Glomerular visceral epithelial cell (primary cell): ENCODE data around the gene CACNG6.
A peak's percentile ranks its signal among the peaks of the same experiment; 100 is the strongest.
"Not testable (repeated sequence)": the region's sequence is repeated elsewhere in the genome, so short reads cannot be mapped to it uniquely, and the experiment has no call there.

Source experiments
- DNase-seq: peaks from one replicate; pipeline ENCODE4 v3.0.0-alpha.2; 2016; ENCODE audit errors: extremely low spot score

CACNG6 gene

DNA sequence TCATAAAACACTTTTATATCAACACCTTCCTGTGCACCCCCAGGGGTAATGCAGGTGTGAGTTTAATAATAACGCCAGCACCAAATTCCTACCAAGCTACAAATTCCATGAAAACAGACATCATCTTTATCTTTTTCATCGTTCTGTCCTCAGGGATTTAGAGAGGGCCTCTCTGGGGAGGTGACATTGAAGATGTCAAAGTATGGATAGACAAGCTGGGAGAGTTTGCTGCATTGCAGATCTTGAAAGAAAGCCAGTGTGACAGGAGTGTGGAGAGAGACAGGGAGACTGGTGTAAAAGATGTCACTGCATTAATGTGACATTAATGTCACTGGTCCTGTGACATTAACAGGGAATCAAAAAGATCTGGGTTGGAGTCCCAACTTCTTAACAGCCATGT lies 10.1 kb downstream of the CACNG6 start:
- DNase-seq: no peak

GRCh38 chr19:54002495-54003315 lies 11.3 kb downstream of the CACNG6 start:
- DNase-seq: no peak

GRCh38 chr19:54009440-54009839 lies 18.0 kb downstream of the CACNG6 start:
- no peak for DNase-seq

- DNase-seq: no peak
Observed at GRCh38 chr19:54010474-54010873, 19.0 kb downstream of the CACNG6 start.

DNA sequence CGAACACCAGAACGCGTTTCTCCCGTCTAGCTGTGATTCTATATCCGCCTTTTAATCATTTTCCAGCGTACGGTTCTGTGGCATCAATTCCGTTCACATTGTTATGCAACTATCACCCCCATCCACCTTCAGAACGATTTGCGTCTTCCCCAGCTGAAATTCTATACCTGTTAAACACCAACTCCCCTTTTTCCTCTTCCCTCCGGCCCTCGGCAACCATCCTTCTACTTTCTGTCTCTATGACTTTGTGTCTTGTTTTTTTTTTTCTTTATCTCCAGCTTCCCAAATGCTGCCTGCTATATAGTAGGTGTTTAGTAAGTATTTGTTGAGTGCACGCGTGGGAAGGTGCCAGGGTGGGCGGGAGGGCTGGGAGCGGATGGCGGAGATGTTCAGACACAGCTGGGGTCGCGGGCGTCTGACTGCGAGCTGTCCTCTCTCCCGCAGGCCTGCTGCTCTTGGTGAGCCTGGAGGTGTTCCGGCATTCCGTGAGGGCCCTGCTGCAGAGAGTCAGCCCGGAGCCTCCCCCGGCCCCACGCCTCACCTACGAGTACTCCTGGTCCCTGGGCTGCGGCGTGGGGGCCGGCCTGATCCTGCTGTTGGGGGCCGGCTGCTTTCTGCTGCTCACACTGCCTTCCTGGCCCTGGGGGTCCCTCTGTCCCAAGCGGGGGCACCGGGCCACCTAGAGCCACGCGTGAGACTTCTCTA lies 20.2 kb downstream of the CACNG6 start:
- DNase-seq: no peak

DNA sequence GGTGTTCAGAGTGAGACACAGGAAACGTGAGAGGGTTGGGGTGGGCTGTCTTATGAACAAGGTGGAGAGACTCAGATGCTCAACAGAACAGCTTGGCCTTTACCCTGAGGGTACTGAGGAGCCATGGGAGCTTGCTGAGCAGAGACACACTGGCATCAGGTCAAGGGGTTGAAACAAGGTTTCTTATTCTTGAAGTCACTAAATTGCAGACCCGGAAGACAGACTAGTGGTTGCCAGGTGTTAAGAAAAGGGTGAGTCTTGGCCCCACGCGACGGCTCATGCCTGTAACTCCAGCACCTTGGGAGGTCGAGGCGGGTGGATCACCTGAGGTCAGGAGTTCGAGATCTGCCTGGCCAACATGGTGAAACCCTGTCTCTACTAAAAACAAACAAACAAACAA lies 22.4 kb downstream of the CACNG6 start:
- no peak for DNase-seq

GRCh38 chr19:54014920-54015560 lies 23.6 kb downstream of the CACNG6 start:
- no peak for DNase-seq

- DNase-seq: peak; percentile 39
Observed at GRCh38 chr19:54017261-54017660, 25.8 kb downstream of the CACNG6 start.

GRCh38 chr19:54021363-54021762 lies 29.9 kb downstream of the CACNG6 start:
- no peak for DNase-seq

GRCh38 chr19:54021932-54022331 lies 30.5 kb downstream of the CACNG6 start:
- no peak for DNase-seq

GRCh38 chr19:54023191-54023590 lies 31.8 kb downstream of the CACNG6 start:
- DNase-seq: no peak

DNA sequence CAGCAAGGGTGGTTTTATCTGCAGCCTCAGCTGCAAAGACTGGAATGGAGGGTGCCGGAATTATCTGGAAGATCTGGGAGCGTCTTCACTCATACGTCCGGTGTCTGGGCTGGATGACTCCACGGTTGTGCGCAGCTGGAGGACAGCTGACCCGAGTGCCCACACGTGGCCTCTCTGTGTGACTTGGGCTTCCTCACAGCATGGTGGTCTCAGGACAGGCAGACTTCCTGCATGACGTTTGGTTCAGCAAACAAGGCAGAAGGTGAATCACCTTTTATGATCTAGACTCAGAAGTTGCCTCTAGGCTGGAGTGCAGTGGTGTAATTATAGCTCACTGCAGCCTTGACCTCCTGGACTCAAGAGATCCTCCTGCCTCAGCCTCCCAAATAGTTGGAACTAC lies 33.2 kb downstream of the CACNG6 start:
- no peak for DNase-seq

DNA sequence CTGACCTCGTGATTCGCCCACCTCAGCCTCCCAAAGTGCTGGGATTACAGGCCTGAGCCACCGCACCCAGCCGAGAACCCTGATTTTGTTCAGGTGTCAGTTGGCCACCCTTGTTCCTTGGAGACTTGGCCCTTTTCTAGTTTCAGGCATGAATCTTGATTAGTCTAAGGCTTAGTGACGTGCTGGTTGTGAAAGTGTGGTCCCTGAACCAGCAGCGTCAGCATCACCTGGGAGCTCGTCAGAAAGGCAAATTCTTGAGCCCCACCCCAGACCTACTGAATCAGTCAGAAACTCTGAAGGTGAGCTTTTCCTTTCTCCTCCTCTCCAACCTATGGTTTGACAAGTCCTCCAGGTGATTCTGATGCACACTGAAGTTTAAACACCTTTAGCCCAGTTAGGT lies 35.2 kb downstream of the CACNG6 start:
- no peak for DNase-seq

- no peak for DNase-seq
Observed at GRCh38 chr19:54029301-54029700, 37.9 kb downstream of the CACNG6 start.

- peak; percentile 65 for DNase-seq
Observed at GRCh38 chr19:54029930-54030490, 38.6 kb downstream of the CACNG6 start.

DNA sequence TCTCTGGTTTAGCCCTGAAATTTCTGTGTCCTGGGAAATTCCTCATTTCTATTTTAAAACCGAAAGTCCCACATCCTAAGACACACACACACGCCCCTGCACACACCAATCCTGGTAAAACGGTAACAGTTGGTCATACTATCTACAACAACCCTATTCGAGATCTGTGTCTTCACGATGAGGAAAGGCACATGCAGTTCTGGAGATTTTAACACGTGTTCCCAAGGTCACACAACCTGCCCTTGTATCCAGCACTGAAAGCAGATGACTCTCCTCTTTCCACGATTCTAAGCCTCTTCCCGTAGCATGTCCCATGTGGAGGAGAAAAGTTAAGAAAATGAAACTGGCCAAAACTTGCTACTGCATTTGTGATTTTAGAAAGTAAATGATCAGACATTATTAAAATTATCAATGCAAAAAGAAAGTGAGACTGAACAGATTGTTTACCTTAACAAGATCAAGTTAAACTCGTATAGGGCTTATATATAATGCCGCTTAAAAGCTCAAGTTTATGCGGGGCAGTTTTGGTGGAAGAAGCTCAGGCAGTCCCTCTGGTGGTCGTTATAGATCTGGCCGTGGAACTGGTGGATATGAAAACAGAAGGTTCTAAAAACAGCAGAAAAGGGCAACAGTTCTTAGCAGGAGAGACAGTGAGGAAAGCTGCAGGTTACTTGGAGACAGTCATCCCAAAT lies 39.6 kb downstream of the CACNG6 start:
- DNase-seq: no peak

DNA sequence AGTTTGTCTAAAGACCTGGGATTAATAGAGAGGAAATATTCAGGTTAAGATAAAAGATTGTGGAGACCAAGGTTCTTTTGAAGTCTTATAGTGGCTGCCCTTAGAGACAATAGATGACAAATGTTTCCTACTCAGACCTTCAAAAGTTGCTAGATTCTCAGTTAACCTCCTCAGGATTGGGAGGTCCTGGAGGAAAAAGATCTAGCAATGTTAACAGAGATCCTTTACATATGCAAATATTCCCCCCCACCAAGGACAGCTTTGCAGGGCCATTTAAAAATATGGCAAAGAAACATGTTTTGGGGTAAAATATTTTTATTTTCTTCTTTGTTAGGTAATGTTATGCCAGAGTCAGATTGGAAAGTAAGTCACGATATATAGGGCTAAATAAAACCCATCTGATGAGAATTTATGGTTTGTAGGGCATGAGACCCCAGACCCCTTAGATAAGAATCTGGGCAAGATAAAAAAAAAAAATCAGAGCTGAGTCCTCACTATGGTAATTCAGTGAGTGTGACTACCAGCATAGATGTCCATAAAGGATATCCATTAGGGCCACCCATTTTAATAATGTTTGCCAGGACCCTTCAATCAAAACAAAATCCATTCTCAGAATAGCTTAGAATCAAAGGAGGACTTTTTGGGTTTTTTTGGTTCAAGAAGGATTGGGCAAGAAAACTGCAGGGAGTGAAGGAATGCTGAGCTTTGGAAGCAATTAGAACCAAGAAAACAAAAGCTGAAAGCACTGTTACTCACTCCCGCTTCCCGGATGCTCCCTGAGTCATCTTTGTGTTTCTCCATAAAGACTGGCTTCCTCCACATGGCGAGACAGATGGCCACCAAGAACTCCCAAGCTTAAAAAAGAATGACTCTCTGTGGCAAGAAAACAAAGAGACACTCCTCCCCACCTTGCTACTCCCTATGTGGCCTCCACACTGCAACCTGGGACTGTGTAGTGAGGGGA lies 44.1 kb downstream of the CACNG6 start:
- DNase-seq: peak; percentile 68

DNA sequence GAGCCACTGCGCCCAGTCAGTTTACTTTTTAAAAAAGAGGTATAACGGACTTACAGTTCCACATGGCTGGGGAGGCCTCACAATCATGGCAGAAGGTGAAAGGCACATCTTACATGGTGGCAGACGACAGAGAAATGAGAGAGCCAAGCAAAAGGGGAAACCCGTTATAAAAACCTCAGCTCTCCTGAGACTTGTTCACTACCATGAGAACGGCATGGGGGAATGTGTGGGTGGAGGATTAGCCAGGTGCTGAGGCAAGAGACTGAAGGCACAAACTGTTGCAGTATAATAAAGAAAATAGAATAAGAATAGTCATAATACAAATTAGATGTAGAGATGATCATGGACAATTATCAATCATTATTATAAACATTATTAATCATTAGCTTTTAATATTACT lies 45.1 kb downstream of the CACNG6 start:
- DNase-seq: not testable (repeated sequence)

DNA sequence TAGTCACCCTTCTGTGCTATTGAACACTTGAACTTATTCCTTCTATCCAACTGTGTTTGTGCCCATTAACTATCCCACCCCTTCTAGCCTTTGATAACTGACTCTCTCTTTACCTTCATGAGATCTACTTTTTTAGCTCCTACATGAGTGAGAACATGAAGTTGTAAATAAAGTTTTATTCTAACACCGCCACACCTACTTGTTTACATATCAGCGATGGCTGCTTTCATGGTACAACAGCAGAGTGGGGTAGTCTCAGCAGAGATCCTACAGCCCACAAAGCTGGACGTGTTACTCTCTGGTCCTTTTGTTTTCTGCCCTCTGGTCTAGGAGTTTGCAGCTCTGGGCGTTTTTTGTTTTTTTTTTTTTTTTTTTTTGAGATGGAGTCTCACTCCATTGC lies 48.6 kb downstream of the CACNG6 start:
- DNase-seq: no peak

GRCh38 chr19:54041969-54042606 lies 50.7 kb downstream of the CACNG6 start:
- peak; percentile 77 for DNase-seq
